ENCODE measurements around the gene EIF3C. TPM values are rescaled to one million over a fixed set of nuclear protein-coding genes. Genes with fewer than 3 reads are reported as not detected.
"Not testable (repeated sequence)": the region's sequence is repeated elsewhere in the genome, so short reads cannot be mapped to it uniquely, and the experiment has no call there.

Gene EIF3C
- total RNA-seq, 1 experiment from 2014 or later = 1,537 TPM

DNA sequence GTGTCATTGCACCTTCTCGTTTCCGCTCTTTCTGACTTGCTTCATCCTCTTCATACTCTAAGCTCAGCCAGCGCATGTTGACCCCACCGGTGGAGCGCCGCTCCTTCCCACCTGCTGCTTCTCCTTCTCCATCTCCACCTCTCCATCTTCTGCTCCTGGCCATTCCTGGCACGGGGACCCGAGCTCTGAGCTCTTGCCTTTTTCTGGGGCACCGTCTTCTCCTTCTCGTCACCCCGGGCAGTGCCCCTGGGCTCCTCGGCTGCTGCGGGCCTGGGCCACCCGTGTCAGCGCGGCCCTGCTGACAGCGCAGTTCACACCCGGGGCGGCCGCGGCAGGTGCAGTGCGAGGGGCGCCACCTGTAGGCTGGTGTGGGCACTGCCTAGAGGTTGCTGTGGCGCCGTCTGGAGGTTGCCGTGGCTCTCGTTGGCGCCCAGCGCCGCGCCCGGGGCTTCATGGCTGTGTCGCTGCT lies 38.8 kb downstream of the EIF3C start:
- TF ChIP-seq, protein P1, sequence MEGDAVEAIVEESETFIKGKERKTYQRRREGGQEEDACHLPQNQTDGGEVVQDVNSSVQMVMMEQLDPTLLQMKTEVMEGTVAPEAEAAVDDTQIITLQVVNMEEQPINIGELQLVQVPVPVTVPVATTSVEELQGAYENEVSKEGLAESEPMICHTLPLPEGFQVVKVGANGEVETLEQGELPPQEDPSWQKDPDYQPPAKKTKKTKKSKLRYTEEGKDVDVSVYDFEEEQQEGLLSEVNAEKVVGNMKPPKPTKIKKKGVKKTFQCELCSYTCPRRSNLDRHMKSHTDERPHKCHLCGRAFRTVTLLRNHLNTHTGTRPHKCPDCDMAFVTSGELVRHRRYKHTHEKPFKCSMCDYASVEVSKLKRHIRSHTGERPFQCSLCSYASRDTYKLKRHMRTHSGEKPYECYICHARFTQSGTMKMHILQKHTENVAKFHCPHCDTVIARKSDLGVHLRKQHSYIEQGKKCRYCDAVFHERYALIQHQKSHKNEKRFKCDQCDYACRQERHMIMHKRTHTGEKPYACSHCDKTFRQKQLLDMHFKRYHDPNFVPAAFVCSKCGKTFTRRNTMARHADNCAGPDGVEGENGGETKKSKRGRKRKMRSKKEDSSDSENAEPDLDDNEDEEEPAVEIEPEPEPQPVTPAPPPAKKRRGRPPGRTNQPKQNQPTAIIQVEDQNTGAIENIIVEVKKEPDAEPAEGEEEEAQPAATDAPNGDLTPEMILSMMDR (IDR thresholded peaks at IDR 0.05; ENCODE audit: unreplicated experiment) = peak; percentile 22
- H3K4me1 Mint-ChIP-seq (ENCODE audit: low read depth, unreplicated experiment); H3K27me3 Mint-ChIP-seq (ENCODE audit: unreplicated experiment); CTCF ChIA-PET; intact Hi-C loops (cut with micrococcal nuclease; ENCODE audit: unreplicated experiment); BruUV-seq (replicated peaks); H3K27ac Mint-ChIP-seq (ENCODE audit: unreplicated experiment); H3K36me3 Mint-ChIP-seq (ENCODE audit: insufficient read depth, unreplicated experiment); H3K9me3 Mint-ChIP-seq (ENCODE audit: low read depth, unreplicated experiment): not testable (repeated sequence)
- peak; percentile 59 for DNase-seq
- peak overlapping the region; percentile 64 for H3K4me3 Mint-ChIP-seq (ENCODE audit: low read depth, unreplicated experiment)

DNA sequence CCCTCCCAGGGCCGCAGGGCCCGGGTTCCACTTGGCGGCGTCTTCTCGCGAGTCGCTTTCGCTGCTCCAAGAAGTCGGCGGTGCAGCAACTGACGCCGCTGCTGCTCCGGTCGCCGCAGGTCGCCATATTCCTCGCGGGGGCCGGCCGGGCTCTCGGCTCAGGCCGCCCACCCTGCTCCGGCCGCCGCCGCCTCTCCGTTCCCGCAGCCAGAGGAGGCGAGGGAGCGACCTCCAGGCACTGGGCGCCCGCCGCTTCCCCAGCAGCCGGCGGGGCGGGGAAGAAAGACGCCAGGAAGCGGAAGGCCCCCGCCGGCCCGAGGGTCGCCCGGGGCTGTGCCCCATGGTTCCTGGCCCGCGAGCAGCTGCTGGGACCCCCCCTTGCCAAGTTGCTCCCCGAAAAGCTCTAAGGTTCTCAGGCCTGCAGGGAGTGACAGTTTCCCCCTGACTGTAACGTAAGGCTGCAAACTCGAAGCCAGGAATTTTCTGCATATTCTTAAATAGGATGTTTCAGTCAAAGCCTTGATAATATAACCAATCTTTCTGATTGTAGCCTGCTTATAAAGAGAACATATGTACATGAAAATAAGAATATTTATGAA lies 39.3 kb downstream of the EIF3C start:
- H3K36me3 Mint-ChIP-seq (ENCODE audit: insufficient read depth, unreplicated experiment); H3K4me1 Mint-ChIP-seq (ENCODE audit: low read depth, unreplicated experiment); DNase-seq; BruUV-seq (replicated peaks); intact Hi-C loops (cut with micrococcal nuclease; ENCODE audit: unreplicated experiment); CTCF ChIA-PET; H3K27ac Mint-ChIP-seq (ENCODE audit: unreplicated experiment); H3K9me3 Mint-ChIP-seq (ENCODE audit: low read depth, unreplicated experiment); H3K27me3 Mint-ChIP-seq (ENCODE audit: unreplicated experiment): not testable (repeated sequence)
- peak overlapping the region; percentile 64 for H3K4me3 Mint-ChIP-seq (ENCODE audit: low read depth, unreplicated experiment)

DNA sequence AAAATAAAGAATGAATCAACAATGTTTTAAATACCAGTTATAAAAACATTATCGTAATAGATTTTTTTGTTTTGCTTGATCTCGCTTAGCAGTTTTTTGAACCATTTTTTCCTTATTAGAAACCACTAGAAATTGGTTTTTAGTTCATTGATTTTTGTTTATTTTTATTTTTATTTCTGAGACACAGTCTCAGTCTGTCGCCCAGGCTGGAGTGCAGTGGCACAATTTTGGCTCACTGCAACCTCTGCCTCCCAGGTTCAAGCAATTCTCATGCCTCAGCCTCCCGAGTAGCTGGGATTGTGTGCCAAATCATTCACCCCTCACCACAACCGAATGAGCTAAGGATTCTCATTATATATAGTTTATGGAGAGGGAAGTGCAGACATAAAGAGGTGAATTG lies 40.2 kb downstream of the EIF3C start, which contains the start of gene NPIPB9:
Gene NPIPB9, plus strand, starts transcription at position 301 of the 400 bp plus-strand sequence.
- DNase-seq; H3K36me3 Mint-ChIP-seq (ENCODE audit: insufficient read depth, unreplicated experiment); CTCF ChIA-PET; H3K27me3 Mint-ChIP-seq (ENCODE audit: unreplicated experiment); H3K4me1 Mint-ChIP-seq (ENCODE audit: low read depth, unreplicated experiment); intact Hi-C loops (cut with micrococcal nuclease; ENCODE audit: unreplicated experiment); H3K27ac Mint-ChIP-seq (ENCODE audit: unreplicated experiment); BruUV-seq (replicated peaks); H3K4me3 Mint-ChIP-seq (ENCODE audit: low read depth, unreplicated experiment); H3K9me3 Mint-ChIP-seq (ENCODE audit: low read depth, unreplicated experiment): not testable (repeated sequence)

DNA sequence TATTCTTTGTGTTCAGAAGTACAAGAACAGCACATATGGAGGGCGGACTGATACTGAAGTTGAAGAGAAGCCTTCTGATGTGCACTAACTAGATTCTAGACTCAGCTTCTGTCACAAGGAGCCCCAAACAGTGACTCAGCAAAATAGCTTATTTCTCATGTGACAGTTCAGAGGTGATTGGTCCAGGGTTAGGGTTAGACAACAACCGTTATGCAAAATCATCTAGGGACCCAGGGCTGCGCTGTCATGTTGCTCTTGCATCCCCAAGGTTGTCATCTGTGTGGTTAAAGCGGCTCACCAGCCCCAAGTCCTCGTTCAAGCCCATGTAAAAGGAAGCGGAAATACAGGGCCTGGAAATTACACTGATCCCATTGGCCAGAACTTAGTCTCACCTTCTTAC lies 70.4 kb downstream of the EIF3C start:
- H3K4me3 Mint-ChIP-seq (ENCODE audit: low read depth, unreplicated experiment); BruUV-seq (replicated peaks); intact Hi-C loops (cut with micrococcal nuclease; ENCODE audit: unreplicated experiment); H3K27me3 Mint-ChIP-seq (ENCODE audit: unreplicated experiment); CTCF ChIA-PET; H3K9me3 Mint-ChIP-seq (ENCODE audit: low read depth, unreplicated experiment); DNase-seq; H3K27ac Mint-ChIP-seq (ENCODE audit: unreplicated experiment); H3K36me3 Mint-ChIP-seq (ENCODE audit: insufficient read depth, unreplicated experiment); H3K4me1 Mint-ChIP-seq (ENCODE audit: low read depth, unreplicated experiment): not testable (repeated sequence)

DNA sequence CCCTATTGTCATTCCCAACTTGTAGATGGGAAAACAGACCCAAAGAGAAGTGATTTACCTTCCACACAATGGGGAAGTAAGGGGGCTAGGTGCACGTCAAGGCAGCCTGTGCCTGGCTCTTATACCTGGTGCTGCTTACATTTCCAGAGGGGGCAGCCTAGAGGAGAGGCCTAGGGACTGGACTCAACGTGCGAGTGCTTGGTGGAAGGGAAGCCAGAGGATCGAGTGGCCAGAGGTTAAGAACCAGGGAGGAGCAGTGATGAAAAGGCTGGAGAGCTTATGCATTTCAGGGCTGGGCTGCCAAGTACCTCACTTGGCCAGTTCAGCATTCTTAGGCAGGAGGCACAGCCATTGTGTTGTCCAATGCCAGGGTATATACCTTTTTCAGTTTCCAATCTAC lies 71.1 kb downstream of the EIF3C start:
- BruUV-seq (replicated peaks); H3K36me3 Mint-ChIP-seq (ENCODE audit: insufficient read depth, unreplicated experiment); H3K27me3 Mint-ChIP-seq (ENCODE audit: unreplicated experiment); H3K4me1 Mint-ChIP-seq (ENCODE audit: low read depth, unreplicated experiment); DNase-seq; H3K4me3 Mint-ChIP-seq (ENCODE audit: low read depth, unreplicated experiment); H3K9me3 Mint-ChIP-seq (ENCODE audit: low read depth, unreplicated experiment); intact Hi-C loops (cut with micrococcal nuclease; ENCODE audit: unreplicated experiment); H3K27ac Mint-ChIP-seq (ENCODE audit: unreplicated experiment); CTCF ChIA-PET: not testable (repeated sequence)

Small RNA genes lying within 50 kb of the gene (microRNA-seq; reads per million reads assigned to microRNA genes)
- not detected for gene MIR6862-2

Other genes starting within 250 kb of the EIF3C start
- gene NPIPB7, start 239.1 kb upstream of the EIF3C start, total RNA-seq (2022) = not detected in 2 replicates
- gene CLN3, start 219.4 kb upstream of the EIF3C start, total RNA-seq (2022) = 31.8 and 33.5 TPM in 2 replicates
- 0.14 TPM in 1 of 2 replicates, not detected in the other for gene APOBR, start 216.8 kb upstream of the EIF3C start, total RNA-seq (2022)
- not detected in 2 replicates for gene IL27, start 204.6 kb upstream of the EIF3C start, total RNA-seq (2022)
- gene NUPR1, start 172.5 kb upstream of the EIF3C start, total RNA-seq (2022) = 0.27 and 0.73 TPM in 2 replicates
- 27.9 and 31.0 TPM in 2 replicates for gene SGF29, start 157.5 kb upstream of the EIF3C start, total RNA-seq (2022)
- gene SULT1A2, start 114.4 kb upstream of the EIF3C start, total RNA-seq (2022) = 1.9 and 2.5 TPM in 2 replicates
- 14.0 and 15.0 TPM in 2 replicates for gene SULT1A1, start 101.4 kb upstream of the EIF3C start, total RNA-seq (2022)
- gene NPIPB8, start 73.4 kb upstream of the EIF3C start, total RNA-seq (2022) = 1.2 and 1.8 TPM in 2 replicates
- gene NPIPB9, start 40.3 kb downstream of the EIF3C start, total RNA-seq (2022) = 5.2 and 7.0 TPM in 2 replicates
- gene ATXN2L, start 111.5 kb downstream of the EIF3C start, total RNA-seq (2022) = 276 and 286 TPM in 2 replicates
- 273 and 286 TPM in 2 replicates for gene TUFM, start 134.9 kb downstream of the EIF3C start, total RNA-seq (2022)
- gene SH2B1, start 152.4 kb downstream of the EIF3C start, total RNA-seq (2022) = 60.9 and 67.9 TPM in 2 replicates
- 3.7 and 5.7 TPM in 2 replicates for gene ATP2A1, start 167.0 kb downstream of the EIF3C start, total RNA-seq (2022)
- 30.2 and 34.3 TPM in 2 replicates for gene RABEP2, start 213.8 kb downstream of the EIF3C start, total RNA-seq (2022)
- not detected in 2 replicates for gene CD19, start 220.5 kb downstream of the EIF3C start, total RNA-seq (2022)
- 91.0 and 92.3 TPM in 2 replicates for gene NFATC2IP, start 239.5 kb downstream of the EIF3C start, total RNA-seq (2022)